ENCODE measurements around the gene CCNY.

The CCNY gene

DNA sequence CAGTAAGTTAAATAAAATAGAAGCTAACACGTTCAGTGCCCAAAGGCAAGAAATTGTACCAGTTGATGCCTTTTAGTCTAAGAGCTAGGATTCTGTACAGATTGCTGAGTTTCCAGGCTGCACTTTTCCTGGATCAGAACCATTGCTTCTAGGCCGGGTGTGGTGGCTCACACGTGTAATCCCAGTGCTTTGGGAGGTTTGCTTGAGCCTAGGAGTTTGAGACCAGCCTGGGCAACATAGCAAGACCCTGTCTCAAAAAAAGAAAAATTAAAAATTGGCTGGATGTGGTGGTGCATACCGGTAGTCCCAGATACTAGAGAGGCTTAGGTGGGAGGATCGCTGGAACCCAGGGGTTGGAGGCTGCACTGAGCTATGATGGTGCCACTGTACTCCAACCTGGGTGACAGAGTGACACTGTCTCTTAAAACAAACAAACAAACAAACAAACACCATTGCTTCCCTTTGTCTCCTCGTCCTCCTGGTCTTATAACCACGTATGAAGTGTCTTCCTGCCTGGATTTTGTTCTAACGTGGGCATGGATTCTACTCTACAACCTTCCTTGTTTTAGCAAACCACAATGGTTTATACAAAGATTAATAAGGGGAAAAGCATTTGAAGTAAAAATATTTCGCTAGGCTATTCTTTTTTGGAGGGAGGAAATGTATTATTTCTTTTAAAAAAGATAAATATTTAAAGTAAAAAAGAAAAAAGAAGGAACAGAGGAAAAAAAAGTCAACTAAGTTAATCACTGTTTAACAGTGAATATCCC, 9.7 kb upstream of the CCNY start:
- H3K4me1 ChIP-seq: peaks cover 3% of the 10 kb centered on the region
- no peak overlapping the region for H3K4me3 ChIP-seq (ENCODE audit: low read depth, low read length)
- no peaks in the 10 kb centered on the region for H3K9me3 ChIP-seq (ENCODE audit: control insufficient read depth, low read length)
- H2AFZ ChIP-seq: no peak overlapping the region
- H3K27me3 ChIP-seq (ENCODE audit: control insufficient read depth, insufficient read depth, low read length): no peaks in the 10 kb centered on the region
- TF ChIP-seq, protein P1, sequence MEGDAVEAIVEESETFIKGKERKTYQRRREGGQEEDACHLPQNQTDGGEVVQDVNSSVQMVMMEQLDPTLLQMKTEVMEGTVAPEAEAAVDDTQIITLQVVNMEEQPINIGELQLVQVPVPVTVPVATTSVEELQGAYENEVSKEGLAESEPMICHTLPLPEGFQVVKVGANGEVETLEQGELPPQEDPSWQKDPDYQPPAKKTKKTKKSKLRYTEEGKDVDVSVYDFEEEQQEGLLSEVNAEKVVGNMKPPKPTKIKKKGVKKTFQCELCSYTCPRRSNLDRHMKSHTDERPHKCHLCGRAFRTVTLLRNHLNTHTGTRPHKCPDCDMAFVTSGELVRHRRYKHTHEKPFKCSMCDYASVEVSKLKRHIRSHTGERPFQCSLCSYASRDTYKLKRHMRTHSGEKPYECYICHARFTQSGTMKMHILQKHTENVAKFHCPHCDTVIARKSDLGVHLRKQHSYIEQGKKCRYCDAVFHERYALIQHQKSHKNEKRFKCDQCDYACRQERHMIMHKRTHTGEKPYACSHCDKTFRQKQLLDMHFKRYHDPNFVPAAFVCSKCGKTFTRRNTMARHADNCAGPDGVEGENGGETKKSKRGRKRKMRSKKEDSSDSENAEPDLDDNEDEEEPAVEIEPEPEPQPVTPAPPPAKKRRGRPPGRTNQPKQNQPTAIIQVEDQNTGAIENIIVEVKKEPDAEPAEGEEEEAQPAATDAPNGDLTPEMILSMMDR (IDR thresholded peaks at IDR 0.05): no peak
- no peak overlapping the region for H3K9ac ChIP-seq
- H3K36me3 ChIP-seq (ENCODE audit: control insufficient read depth, insufficient read depth, low read length): no peaks in the 10 kb centered on the region
- H3K4me2 ChIP-seq (ENCODE audit: low read length): no peak overlapping the region
- no peak overlapping the region for H3K27ac ChIP-seq
- H3K79me2 ChIP-seq: peaks cover 5% of the 10 kb centered on the region

DNA sequence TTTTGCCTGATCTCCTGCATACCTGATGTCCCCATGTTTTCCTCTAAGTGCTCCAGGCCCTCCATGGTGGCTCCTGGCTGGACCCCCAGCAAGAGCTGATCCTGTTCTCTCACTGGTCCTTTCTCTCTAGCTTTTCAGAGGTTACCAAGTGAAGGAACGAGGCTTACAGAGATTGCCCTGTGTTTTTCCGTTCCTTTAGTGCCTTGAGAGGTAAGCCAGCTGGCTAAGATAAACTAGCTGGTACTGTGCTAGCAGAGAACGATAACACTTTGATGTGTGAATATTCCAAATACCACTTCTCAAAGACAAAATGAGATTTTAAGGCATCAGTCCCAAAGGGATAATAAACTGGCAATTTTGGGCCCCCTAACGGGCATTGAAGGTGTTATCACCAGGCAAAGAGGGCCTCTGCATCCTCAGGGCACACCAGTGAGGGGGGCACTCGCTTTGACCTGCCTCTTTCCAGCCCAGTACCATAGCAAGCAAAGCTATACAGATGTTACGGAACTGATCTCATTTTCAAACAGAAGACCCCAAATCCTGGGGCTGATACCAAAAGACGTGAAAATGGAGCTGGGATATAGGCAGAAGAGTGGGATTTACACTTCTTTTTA, 8.4 kb upstream of the CCNY start:
- H3K4me1 ChIP-seq: peaks cover 9% of the 10 kb centered on the region
- no peaks in the 10 kb centered on the region for H3K27me3 ChIP-seq (ENCODE audit: control insufficient read depth, insufficient read depth, low read length)
- no peak overlapping the region for H3K4me3 ChIP-seq (ENCODE audit: low read depth, low read length)
- no peak overlapping the region for H3K27ac ChIP-seq
- no peaks in the 10 kb centered on the region for H3K36me3 ChIP-seq (ENCODE audit: control insufficient read depth, insufficient read depth, low read length)
- no peaks in the 10 kb centered on the region for H3K9me3 ChIP-seq (ENCODE audit: control insufficient read depth, low read length)
- H3K79me2 ChIP-seq: peaks cover 5% of the 10 kb centered on the region
- H3K4me2 ChIP-seq (ENCODE audit: low read length): no peak overlapping the region
- no peak overlapping the region for H2AFZ ChIP-seq
- TF ChIP-seq, protein P1 (IDR thresholded peaks at IDR 0.05): no peak
- H3K9ac ChIP-seq: no peak overlapping the region

DNA sequence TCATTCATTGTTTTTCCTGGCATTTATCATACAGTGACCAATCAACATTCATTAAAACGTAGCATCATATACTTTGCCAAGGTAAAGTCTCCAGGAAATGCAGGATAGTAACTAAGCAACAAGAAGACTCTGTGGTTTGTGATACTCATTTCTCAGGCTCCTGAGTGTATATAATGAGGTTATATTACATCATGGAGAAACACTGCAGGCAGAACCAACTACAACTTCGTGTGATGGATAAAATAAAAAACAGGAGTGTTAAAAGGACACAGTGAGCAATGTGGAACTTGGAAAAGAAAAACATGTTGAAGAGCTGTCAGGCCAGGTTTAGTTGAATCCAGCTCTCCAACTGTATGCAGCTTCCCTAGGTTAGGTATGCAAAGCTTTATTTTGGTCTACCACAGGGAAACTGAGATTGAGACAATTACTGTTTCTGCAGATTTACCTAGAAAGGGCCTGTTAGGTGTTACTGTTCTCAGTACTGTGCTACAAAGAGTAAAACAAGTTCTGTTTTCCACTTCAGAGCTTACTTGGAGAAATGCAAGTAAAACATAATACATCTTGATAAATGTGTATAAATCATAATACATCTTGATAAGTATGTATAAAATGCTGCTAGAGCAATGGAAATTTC, 7.8 kb upstream of the CCNY start:
- Histone ChIP-seq H2AFZ (no peak overlapping the region), H3K9me3 (ENCODE audit: control insufficient read depth, low read length) (no peaks in the 10 kb centered on the region), H3K27me3 (ENCODE audit: control insufficient read depth, insufficient read depth, low read length) (no peaks in the 10 kb centered on the region), H3K4me1 (peaks cover 9% of the 10 kb centered on the region), H3K36me3 (ENCODE audit: control insufficient read depth, insufficient read depth, low read length) (no peaks in the 10 kb centered on the region), H3K79me2 (peaks cover 5% of the 10 kb centered on the region), H3K27ac (no peak overlapping the region), H3K4me3 (ENCODE audit: low read depth, low read length) (no peak overlapping the region), H3K4me2 (ENCODE audit: low read length) (no peak overlapping the region), H3K9ac (no peak overlapping the region)
- TF ChIP-seq, protein P1 (IDR thresholded peaks at IDR 0.05): no peak

DNA sequence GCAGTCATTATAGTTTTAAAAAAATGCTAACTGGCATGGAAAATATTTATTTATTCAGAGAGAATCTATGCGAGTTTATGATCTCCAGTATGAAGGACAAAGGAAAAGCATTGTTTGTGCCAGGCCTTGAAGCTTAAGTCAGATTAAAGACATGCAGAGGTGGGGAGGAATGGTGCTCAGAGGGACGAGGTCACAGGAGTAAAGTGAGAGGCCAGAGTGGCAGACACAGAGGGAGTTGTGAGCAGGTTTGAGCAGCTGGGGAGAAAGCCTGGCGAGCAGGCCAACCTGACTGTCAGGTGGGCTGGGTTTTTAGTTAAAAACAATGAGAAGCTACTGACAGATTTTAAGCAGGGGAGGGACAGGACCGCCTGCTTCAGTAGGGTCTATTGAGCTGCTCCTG, 6.8 kb upstream of the CCNY start:
- Histone ChIP-seq H3K36me3 (ENCODE audit: control insufficient read depth, insufficient read depth, low read length) (no peaks in the 10 kb centered on the region), H3K9ac (no peak overlapping the region), H3K27me3 (ENCODE audit: control insufficient read depth, insufficient read depth, low read length) (no peaks in the 10 kb centered on the region), H3K4me2 (ENCODE audit: low read length) (no peak overlapping the region), H2AFZ (no peak overlapping the region), H3K79me2 (peaks cover 5% of the 10 kb centered on the region), H3K9me3 (ENCODE audit: control insufficient read depth, low read length) (no peaks in the 10 kb centered on the region), H3K4me1 (peaks cover 11% of the 10 kb centered on the region), H3K4me3 (ENCODE audit: low read depth, low read length) (no peak overlapping the region), H3K27ac (no peak overlapping the region)
- TF ChIP-seq, protein P1 (IDR thresholded peaks at IDR 0.05): no peak
